ENCODE results near the gene RBM15.

Gene RBM15

GRCh38 chr1:110390692-110391245 lies 51.6 kb downstream of the RBM15 start, which contains the start of gene SLC16A4 (continued):
- TF ChIP-seq ZBTB6 (tag by site-specific recombination; IDR thresholded peaks at IDR 0.05) (no peak), ZNF366 (tag by site-specific recombination; conservative IDR thresholded peaks at IDR 0.05) (0 out of 2 replicates have a peak, but pooled peaks have one; percentile 16), ZFHX2 (tag by site-specific recombination; conservative IDR thresholded peaks at IDR 0.05) (peak; percentile 37; the same call in 1 of the 2 replicates), ZNF658 (tag by site-specific recombination; IDR thresholded peaks at IDR 0.05) (no peak), YY1 (tag by site-specific recombination; IDR thresholded peaks at IDR 0.05) (no peak), ZNF677 (tag by site-specific recombination; IDR thresholded peaks at IDR 0.05) (no peak), ZNF133 (tag by site-specific recombination; IDR thresholded peaks at IDR 0.05) (no peak), GLIS2 (tag by site-specific recombination; IDR thresholded peaks at IDR 0.05) (no peak), ZNF580 (tag by site-specific recombination; IDR thresholded peaks at IDR 0.05) (no peak), ZNF335 (tag by site-specific recombination; conservative IDR thresholded peaks at IDR 0.05) (peak; percentile 73), ZBTB17 (tag by site-specific recombination; IDR thresholded peaks at IDR 0.05) (peak; percentile 53; the same call in 1 of the 2 replicates), SP2 (tag by site-specific recombination; IDR thresholded peaks at IDR 0.05) (peak; percentile 61), ZNF391 (tag by site-specific recombination; IDR thresholded peaks at IDR 0.05; ENCODE audit: borderline replicate concordance, low read depth) (no peak), IKZF3 (tag by site-specific recombination; IDR thresholded peaks at IDR 0.05) (0 out of 2 replicates have a peak, but pooled peaks have one; percentile 4), ZNF341 (tag by site-specific recombination; IDR thresholded peaks at IDR 0.05; ENCODE audit: low read depth) (peak; percentile 55), ZNF571 (tag by site-specific recombination; IDR thresholded peaks at IDR 0.05) (no peak)
- TF ChIP-seq, protein P1, sequence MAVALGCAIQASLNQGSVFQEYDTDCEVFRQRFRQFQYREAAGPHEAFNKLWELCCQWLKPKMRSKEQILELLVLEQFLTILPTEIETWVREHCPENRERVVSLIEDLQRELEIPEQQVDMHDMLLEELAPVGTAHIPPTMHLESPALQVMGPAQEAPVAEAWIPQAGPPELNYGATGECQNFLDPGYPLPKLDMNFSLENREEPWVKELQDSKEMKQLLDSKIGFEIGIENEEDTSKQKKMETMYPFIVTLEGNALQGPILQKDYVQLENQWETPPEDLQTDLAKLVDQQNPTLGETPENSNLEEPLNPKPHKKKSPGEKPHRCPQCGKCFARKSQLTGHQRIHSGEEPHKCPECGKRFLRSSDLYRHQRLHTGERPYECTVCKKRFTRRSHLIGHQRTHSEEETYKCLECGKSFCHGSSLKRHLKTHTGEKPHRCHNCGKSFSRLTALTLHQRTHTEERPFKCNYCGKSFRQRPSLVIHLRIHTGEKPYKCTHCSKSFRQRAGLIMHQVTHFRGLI (tag by site-specific recombination; IDR thresholded peaks at IDR 0.05): no peak
- TF ChIP-seq, protein P2, sequence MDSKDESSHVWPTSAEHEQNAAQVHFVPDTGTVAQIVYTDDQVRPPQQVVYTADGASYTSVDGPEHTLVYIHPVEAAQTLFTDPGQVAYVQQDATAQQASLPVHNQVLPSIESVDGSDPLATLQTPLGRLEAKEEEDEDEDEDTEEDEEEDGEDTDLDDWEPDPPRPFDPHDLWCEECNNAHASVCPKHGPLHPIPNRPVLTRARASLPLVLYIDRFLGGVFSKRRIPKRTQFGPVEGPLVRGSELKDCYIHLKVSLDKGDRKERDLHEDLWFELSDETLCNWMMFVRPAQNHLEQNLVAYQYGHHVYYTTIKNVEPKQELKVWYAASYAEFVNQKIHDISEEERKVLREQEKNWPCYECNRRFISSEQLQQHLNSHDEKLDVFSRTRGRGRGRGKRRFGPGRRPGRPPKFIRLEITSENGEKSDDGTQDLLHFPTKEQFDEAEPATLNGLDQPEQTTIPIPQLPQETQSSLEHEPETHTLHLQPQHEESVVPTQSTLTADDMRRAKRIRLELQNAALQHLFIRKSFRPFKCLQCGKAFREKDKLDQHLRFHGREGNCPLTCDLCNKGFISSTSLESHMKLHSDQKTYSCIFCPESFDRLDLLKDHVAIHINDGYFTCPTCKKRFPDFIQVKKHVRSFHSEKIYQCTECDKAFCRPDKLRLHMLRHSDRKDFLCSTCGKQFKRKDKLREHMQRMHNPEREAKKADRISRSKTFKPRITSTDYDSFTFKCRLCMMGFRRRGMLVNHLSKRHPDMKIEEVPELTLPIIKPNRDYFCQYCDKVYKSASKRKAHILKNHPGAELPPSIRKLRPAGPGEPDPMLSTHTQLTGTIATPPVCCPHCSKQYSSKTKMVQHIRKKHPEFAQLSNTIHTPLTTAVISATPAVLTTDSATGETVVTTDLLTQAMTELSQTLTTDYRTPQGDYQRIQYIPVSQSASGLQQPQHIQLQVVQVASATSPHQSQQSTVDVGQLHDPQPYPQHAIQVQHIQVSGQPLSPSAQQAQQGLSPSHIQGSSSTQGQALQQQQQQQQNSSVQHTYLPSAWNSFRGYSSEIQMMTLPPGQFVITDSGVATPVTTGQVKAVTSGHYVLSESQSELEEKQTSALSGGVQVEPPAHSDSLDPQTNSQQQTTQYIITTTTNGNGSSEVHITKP (tag by site-specific recombination; IDR thresholded peaks at IDR 0.05): peak; percentile 88

GRCh38 chr1:110393286-110393685 lies 54.1 kb downstream of the RBM15 start:
- H3K36me3 ChIP-seq (ENCODE audit: control insufficient read depth in 2 of 2, insufficient read depth in 1 of 2, low read length in 2 of 2): peaks cover under 1 to 22% of the 10 kb centered on the region in 2 experiments; a peak in 2 of 3 replicates
- no peaks in the 10 kb centered on the region; the same call in 1 of the 2 replicates for H3K4me1 ChIP-seq (ENCODE audit: control insufficient read depth, insufficient read depth, low read length)
- H3K27ac ChIP-seq (ENCODE audit: extremely low read depth, low read depth, low read length): no peak overlapping the region
- H3K9me3 ChIP-seq (ENCODE audit: control insufficient read depth, insufficient read depth, low read depth, low read length): no peaks in the 10 kb centered on the region
- ChIA-PET POLR2A (interaction anchor here (1.2 kb wide), 1 partner anchor 54 kb away, joined by 3 read pairs; the partner anchor contains the start of gene RBM15), CTCF (interaction anchor here (0.5 to 1.5 kb wide), 3 partner anchors 102 to 217 kb away, joined by 3 to 6 read pairs (median 3); no protein-coding TSS in a partner anchor)
- no peak overlapping the region for H3K4me3 ChIP-seq (ENCODE audit: low read depth, low read length)
- TF ChIP-seq, protein P1 (tag by site-specific recombination; IDR thresholded peaks at IDR 0.05): no peak
- TF ChIP-seq ZNF701 (tag by site-specific recombination; IDR thresholded peaks at IDR 0.05): no peak
- TF ChIP-seq ZNF658 (tag by site-specific recombination; IDR thresholded peaks at IDR 0.05): no peak
- TF ChIP-seq ZBTB6 (tag by site-specific recombination; IDR thresholded peaks at IDR 0.05): no peak
- TF ChIP-seq ZSCAN30 (tag by site-specific recombination; IDR thresholded peaks at IDR 0.05): no peak
- no peak for TF ChIP-seq ZNF10 (tag by site-specific recombination; IDR thresholded peaks at IDR 0.05)
- no peak for TF ChIP-seq ZNF350 (tag by site-specific recombination; IDR thresholded peaks at IDR 0.05)
- TF ChIP-seq, protein P2 (tag by site-specific recombination; IDR thresholded peaks at IDR 0.05): no peak

Data from HEK293 (cell line).